ENCODE results near the gene OR12D3.

OR12D3 gene

GRCh38 chr6:29399525-29399924 is 24.4 kb upstream of the OR12D3 start:
- Histone ChIP-seq H3K27ac (ENCODE audit: low read depth, low read length, poor library complexity, severe bottlenecking) (no peak overlapping the region), H3K36me3 (ENCODE audit: insufficient read depth, low read length) (no peaks in the 10 kb centered on the region), H2AFZ (ENCODE audit: low read length) (no peak overlapping the region), H3K9ac (ENCODE audit: low read length) (no peak overlapping the region), H3K4me1 (ENCODE audit: insufficient read depth, low read length, severe bottlenecking) (no peaks in the 10 kb centered on the region), H3K4me2 (ENCODE audit: low read length) (no peak overlapping the region), H3K9me3 (ENCODE audit: low read length) (no peaks in the 10 kb centered on the region), H4K20me1 (ENCODE audit: insufficient read depth, low read length) (no peaks in the 10 kb centered on the region), H3K27me3 (ENCODE audit: insufficient read depth, low read length) (no peaks in the 10 kb centered on the region), H3K79me2 (ENCODE audit: insufficient read depth, low read length) (no peaks in the 10 kb centered on the region), H3F3A (ENCODE audit: insufficient read depth, low read length) (no peaks in the 10 kb centered on the region), H3K9me2 (ENCODE audit: low read depth, low read length) (no peaks in the 10 kb centered on the region), H3K4me3 (ENCODE audit: low read depth, low read length, poor library complexity, severe bottlenecking) (no peak overlapping the region)
- TF ChIP-seq, protein P1, sequence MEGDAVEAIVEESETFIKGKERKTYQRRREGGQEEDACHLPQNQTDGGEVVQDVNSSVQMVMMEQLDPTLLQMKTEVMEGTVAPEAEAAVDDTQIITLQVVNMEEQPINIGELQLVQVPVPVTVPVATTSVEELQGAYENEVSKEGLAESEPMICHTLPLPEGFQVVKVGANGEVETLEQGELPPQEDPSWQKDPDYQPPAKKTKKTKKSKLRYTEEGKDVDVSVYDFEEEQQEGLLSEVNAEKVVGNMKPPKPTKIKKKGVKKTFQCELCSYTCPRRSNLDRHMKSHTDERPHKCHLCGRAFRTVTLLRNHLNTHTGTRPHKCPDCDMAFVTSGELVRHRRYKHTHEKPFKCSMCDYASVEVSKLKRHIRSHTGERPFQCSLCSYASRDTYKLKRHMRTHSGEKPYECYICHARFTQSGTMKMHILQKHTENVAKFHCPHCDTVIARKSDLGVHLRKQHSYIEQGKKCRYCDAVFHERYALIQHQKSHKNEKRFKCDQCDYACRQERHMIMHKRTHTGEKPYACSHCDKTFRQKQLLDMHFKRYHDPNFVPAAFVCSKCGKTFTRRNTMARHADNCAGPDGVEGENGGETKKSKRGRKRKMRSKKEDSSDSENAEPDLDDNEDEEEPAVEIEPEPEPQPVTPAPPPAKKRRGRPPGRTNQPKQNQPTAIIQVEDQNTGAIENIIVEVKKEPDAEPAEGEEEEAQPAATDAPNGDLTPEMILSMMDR (IDR thresholded peaks at IDR 0.05; ENCODE audit: low read length): no peak
- TF ChIP-seq EZH2 (IDR thresholded peaks at IDR 0.05; ENCODE audit: borderline replicate concordance, low read length): no peak

DNA sequence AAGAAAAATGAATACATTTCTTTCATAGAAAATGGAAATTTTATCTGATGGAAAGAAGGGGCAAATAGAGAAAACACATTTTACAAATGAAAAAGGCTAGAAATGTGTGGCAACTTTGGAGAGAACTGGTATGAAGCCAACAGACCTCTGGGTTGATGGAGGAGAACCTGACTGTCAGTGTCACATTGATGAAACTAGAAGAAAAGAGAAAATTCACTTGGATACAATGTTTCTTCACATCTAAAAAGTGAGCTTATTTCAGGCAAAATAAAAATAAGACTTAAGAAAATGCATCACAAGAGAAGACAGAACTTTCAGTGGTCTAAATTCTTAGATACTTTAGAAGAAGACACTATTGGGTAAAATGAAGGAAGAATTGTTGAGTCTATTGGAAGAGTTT is 20.2 kb upstream of the OR12D3 start, which contains the start of gene OR12D2:
Gene OR12D2, plus strand, starts transcription at position 301 of the 400 bp plus-strand sequence. CDS start 1,069 bp downstream, outside the sequence.
- no peaks in the 10 kb centered on the region for H3K9me2 ChIP-seq (ENCODE audit: low read depth, low read length)
- H3K9ac ChIP-seq (ENCODE audit: low read length): no peak within 1 kb of the TSS
- no peak within 1 kb of the TSS for H3K27ac ChIP-seq (ENCODE audit: low read depth, low read length, poor library complexity, severe bottlenecking)
- no peaks in the 10 kb centered on the region for H3K4me1 ChIP-seq (ENCODE audit: insufficient read depth, low read length, severe bottlenecking)
- H4K20me1 ChIP-seq (ENCODE audit: insufficient read depth, low read length): no peaks in the 10 kb centered on the region
- no peaks in the 10 kb centered on the region for H3K27me3 ChIP-seq (ENCODE audit: insufficient read depth, low read length)
- H3K36me3 ChIP-seq (ENCODE audit: insufficient read depth, low read length): no peaks in the 10 kb centered on the region
- no peak for TF ChIP-seq EZH2 (IDR thresholded peaks at IDR 0.05; ENCODE audit: borderline replicate concordance, low read length)
- TF ChIP-seq, protein P1 (IDR thresholded peaks at IDR 0.05; ENCODE audit: low read length): no peak
- no peak within 1 kb of the TSS for H3K4me2 ChIP-seq (ENCODE audit: low read length)
- no peak within 1 kb of the TSS for H3K4me3 ChIP-seq (ENCODE audit: low read depth, low read length, poor library complexity, severe bottlenecking)
- no peaks in the 10 kb centered on the region for H3K9me3 ChIP-seq (ENCODE audit: low read length)
- no peak within 1 kb of the TSS for H2AFZ ChIP-seq (ENCODE audit: low read length)
- no peaks in the 10 kb centered on the region for H3K79me2 ChIP-seq (ENCODE audit: insufficient read depth, low read length)
- no peaks in the 10 kb centered on the region for H3F3A ChIP-seq (ENCODE audit: insufficient read depth, low read length)

GRCh38 chr6:29388533-29388932 is 13.4 kb upstream of the OR12D3 start:
- H4K20me1 ChIP-seq (ENCODE audit: insufficient read depth, low read length): no peaks in the 10 kb centered on the region
- H3K4me3 ChIP-seq (ENCODE audit: low read depth, low read length, poor library complexity, severe bottlenecking): no peak overlapping the region
- no peaks in the 10 kb centered on the region for H3K4me1 ChIP-seq (ENCODE audit: insufficient read depth, low read length, severe bottlenecking)
- no peaks in the 10 kb centered on the region for H3K9me3 ChIP-seq (ENCODE audit: low read length)
- no peaks in the 10 kb centered on the region for H3F3A ChIP-seq (ENCODE audit: insufficient read depth, low read length)
- no peak overlapping the region for H3K27ac ChIP-seq (ENCODE audit: low read depth, low read length, poor library complexity, severe bottlenecking)
- no peaks in the 10 kb centered on the region for H3K27me3 ChIP-seq (ENCODE audit: insufficient read depth, low read length)
- H3K4me2 ChIP-seq (ENCODE audit: low read length): no peak overlapping the region
- TF ChIP-seq EZH2 (IDR thresholded peaks at IDR 0.05; ENCODE audit: borderline replicate concordance, low read length): no peak
- TF ChIP-seq, protein P1 (IDR thresholded peaks at IDR 0.05; ENCODE audit: low read length): no peak
- H3K79me2 ChIP-seq (ENCODE audit: insufficient read depth, low read length): no peaks in the 10 kb centered on the region
- H3K9me2 ChIP-seq (ENCODE audit: low read depth, low read length): no peaks in the 10 kb centered on the region
- H2AFZ ChIP-seq (ENCODE audit: low read length): no peak overlapping the region
- H3K9ac ChIP-seq (ENCODE audit: low read length): no peak overlapping the region
- H3K36me3 ChIP-seq (ENCODE audit: insufficient read depth, low read length): no peaks in the 10 kb centered on the region
